Hypothalamus (tissue), 51 donors: ENCODE results near the gene SERGEF.
A peak's percentile ranks its signal among the peaks of the same experiment; 100 is the strongest.
"Not testable (repeated sequence)": the region's sequence is repeated elsewhere in the genome, so short reads cannot be mapped to it uniquely, and the experiment has no call there.

Experiments
- DNase-seq, 51 donors: peaks; one replicate each; lab custom pipeline; 2025; lab: John Stamatoyannopoulos, UW

SERGEF gene

DNA sequence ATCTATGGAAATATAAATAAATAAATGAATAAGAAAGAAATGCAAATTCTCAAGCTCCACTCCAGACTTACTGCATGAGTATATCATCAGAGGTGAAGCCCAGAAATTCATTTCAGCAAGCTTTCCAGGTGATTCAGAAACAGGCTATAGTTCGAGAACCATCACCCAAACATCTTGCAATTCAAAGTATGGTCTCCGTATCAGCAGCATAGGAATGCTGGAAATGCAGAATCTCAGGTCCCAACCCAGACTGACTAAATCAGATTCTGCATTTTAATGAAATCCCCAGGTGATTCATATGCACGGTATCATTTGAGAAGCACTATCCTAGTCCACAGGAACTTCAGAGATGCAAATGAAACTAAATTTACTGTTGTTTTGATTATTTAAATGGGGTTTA is 95.3 kb downstream of the SERGEF start:
- DNase-seq: no peak

DNA sequence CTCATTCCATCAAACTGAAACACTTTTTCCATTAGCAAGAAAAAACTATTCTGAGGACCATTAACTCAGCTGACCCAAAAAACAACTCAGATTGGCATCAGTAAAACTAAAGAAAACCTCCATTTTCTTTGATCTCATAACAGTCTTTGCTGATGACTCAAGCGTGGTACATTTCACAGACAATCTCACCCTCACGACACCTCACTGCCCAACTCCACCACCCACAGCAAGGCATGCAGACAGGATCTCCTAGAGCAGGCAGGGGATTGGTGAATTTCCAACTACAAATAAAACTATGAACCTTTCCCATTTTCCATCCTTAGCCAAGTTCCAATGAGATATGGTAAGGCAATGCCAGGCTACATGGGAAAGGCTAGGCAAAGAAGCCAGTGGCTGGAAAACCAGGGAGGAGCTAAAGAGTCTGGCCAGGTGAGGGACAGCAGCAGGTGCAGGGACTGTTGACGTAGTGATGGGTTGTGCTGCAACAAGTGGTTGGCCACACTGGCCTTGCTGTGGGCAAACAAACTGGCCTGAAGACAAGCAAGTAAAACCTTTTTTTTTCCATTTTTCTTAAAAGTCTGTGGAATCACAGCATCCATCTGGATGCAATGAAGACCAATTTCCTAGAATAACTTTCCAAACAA is 97.2 kb downstream of the SERGEF start:
- DNase-seq: no peak

DNA sequence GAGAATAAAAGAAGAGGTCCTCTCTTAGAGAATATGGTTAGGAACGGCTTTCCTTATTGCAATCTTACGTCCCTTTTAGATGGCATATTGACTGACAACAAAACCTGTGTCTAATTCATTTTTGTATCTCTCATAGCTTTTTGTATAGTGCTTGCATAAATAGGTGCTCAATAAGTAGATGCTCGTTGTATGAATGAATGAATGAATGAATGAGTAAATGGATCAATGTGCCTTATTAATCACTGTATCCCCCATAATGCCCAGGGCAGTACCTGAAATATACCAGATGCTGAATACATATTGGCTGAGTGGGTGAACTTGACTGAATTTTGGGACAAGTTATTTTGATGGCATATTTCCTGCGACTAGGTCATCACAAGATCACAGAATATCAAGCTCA is 97.9 kb downstream of the SERGEF start:
- DNase-seq: no peak

DNA sequence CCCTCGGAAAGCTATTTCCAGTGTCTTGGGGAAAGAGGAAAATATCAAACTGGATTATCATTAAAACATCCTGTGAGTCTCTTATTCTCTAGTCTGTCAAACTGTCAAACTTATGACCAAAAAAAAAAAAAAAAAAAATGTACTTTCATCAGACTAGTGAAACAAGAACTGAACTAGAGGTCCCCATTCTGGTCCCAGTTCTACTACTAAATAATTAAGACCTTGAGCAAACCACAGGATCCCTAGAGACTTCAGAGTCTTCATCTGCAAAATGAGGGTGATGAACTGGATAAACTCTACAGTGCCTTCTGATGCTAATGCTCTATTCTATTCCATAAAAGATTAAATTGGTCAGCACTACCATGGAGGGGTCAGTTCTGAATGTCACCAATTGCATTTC is 105.8 kb downstream of the SERGEF start:
- no peak for DNase-seq

DNA sequence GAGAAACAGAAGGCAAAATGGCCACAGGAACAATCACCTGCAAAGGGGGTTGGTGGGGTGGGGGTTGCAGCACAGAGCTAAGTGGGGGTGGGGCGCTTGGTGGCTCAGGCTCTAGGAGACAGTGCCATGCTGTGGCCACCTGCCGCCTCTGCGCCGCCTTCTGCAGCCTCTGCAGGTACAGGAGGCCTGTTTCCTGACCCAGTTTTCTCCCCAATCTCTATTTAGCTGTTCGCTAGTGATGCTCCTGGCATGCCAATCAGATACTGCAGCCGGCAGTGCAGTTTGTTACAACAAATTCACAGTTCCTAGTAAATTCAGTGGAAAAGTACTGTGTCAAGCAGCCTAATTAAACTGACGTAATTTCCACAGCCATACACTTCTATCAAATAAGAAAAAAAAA is 106.4 kb downstream of the SERGEF start:
- peak in 30 of 51 donors; percentile 3 to 65 (median 32) for DNase-seq

DNA sequence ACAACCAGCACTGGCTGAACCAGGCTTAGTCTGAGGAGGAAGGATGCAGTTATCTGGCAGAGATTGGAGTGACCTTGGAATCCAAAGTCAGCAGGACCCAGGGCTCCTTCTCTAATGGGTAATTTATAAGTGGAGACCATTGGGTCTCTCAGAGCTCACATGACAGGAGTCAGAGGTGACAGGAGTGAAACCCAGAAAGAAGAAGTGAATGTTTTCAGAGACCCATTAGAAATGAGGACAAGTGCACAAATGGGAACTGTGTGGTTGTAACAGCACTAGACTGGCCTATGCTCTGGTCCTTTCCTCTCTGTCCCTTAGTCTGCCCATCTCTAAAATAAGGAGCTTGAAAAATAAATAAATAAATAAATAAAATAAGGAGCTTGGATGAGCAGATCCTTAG is 107.4 kb downstream of the SERGEF start:
- DNase-seq: no peak

DNA sequence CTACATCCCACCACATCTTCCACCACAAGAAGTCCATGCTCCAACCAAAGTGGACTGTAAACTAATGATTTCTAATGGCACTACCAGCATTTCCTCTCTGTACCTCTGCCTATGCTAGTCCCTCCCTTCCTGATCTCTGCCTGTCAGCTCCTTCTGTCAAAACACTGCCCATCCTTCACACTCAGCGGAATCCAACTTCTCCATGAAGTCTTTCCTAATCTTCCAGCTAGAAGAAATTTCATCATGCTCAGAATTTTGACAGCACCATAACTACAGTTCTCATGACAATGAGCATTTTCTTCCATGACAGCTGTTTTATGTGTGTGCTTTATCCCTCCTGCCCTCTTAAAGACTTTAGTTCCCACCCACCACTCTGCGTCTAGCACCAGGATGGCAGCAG is 111.4 kb downstream of the SERGEF start:
- no peak for DNase-seq

DNA sequence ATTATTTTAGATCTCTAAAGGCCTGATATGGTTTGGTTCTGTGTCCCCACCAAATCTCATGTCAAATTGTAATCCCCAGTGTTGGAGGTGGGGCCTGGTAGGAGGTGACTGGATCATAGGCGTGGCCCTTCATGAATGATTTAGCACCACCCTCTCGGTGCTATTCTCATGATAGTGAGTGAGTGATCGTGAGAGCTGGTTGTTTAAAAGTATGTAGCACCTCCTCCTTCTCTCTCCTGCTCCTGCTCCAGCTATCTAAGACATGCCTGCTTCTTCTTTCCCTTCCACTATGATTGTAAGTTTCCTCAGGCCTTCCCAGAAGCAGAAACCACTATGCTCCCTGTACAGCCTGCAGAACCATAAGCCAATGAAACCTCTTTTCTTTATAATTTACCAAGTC is 114.1 kb downstream of the SERGEF start:
- DNase-seq: no peak

DNA sequence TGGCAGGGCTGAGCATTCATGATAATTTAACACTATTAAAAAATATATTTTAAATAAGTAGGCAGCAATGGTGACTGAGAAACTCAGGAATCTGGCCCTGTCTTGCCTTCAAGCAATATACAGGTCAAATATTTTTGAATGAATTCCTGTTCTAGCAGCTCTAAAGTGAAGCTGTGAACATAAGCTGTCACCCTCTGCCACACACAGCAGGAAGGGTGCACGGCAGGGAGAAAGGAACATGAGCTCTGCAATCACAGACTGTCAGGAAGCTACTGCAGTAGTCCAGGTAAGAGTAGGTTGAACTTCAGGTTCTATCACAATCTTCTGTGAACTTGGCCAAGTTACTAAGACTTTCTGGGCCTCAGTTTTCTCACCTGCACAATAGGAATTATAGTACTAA is 114.8 kb downstream of the SERGEF start:
- no peak for DNase-seq

DNA sequence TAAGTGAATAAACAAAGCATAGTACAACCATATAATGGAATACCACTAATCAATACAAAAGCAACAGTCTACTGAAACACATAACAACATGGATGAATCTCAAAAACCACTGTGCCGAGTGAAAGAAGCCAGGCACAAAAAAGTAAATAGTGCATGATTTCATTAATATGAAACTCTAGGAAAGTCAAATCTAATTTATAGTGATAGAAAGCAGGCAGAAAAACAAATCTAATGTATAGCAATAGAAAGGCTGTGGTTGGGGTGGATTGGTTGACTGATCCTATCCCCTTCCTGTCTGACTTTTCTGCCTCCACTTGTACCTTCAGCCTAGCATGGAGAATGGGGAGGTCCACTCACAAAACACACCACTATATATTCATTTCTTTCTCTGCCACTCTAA is 115.4 kb downstream of the SERGEF start:
- no peak for DNase-seq

DNA sequence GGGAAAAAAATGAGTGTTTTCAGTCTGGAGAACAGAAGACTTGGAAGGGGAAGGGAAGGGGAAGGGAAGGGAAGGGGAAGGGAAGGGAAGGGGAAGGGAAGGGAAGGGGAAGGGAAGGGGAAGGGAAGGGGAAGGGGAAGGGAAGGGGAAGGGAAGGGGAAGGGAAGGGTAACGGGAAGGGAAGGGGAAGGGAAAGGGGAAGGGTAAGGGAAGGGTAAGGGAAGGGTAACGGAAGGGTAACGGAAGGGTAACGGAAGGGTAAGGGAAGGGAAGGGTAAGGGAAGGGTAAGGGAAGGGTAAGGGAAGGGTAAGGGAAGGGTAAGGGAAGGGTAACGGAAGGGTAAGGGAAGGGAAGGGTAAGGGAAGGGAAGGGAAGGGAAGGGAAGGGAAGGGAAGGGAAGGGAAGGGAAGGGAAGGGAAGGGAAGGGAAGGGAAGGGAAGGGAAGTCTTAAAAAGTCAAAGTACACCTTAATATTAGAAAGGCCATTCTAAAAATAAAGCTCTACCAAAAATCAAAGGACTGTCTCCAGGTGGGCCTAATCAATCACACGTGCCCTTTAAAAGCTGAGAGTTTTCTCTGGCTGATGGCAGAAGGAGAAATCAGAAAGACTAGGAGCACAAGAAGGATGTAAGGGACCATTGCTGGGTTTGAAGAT is 116.2 kb downstream of the SERGEF start:
- DNase-seq: not testable (repeated sequence)

DNA sequence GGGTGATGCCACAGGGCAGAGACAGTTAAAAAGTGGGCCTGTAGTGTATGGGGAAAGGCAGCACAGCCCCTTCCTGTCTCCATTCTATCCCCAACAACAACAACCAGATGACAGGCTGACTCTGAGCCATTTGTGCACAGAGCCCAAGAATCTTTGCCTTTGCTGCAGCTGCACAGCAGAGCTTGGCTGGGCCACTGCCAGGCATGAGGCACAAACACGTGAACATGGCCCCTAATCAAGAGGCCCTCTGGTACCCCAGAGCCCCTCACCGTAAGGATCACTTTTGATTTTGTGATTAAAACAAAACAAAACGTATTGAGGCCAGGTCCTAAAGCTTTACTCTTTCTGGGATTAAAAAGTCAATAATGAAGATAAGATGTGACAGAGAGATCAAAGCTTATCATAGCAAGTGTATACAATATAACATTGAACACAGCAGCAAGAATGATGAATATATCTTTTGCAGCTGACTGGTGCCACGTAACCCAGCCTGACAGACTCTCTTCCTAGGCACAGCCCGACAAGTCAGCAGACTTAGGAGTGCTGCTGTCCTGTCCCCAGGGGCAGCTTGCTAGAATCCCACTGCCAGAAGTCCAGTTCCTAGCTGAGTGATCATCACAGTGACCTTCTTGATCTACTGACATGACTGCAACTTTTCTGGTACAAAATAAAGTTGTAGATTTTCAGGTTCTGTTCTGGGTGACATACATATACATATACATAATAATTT is 117.8 kb downstream of the SERGEF start:
- DNase-seq: peak in 30 of 51 donors; percentile 4 to 61 (median 32)

DNA sequence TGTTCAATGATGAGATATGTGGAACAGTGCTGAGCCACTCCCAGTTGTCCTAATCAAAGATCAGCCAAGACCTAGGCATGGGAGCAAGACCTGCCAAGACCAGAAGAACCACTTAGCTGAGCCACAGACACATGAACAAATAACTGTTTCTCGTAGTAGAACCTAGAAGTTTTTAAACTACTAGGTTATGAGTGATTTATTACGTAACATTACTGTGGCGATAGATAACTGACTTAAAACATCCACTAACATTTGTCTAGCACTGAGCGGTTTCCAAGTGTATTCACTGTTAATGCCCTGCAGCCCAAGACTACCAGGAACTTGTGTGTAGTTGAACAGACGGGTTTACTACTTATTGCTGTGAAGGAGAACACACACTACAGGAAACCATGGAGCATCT is 120.4 kb downstream of the SERGEF start:
- DNase-seq: no peak

DNA sequence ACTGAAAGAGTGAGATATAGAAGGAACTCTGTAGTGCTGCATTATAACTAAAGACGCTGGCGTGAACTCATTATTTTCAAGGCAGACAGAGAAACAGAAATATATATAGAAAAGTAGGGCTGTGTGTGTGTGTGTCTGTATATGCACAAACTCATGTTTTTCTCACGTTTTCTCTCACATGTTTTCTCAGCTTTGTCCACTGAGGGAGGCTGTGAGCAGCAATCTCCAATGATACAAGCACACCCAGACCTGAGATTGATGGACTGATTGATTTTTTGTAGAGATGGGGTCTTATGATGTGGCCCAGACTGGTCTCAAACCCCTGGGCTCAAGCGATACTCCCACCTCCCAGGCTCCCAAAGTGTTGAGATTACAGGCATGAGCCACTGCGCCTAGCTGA is 122.5 kb downstream of the SERGEF start:
- DNase-seq: no peak

DNA sequence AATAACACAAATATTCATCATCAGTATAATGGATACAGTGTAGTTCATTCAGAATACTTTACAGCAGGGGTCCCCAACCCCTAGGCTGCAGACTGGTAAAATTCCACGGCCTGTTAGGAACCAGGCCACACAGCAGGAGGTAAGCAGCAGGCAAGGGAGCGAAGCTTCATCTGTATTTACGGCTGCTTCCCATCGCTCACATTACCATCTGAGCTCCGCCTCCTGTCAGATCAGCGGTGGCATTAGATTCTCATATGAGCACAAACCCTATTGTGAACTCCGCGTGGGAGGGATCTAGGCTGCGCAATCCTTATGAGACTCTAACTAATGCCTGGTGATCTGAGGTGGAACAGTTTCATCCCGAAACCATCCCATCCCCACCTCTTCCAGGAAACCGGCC is 125.1 kb downstream of the SERGEF start:
- DNase-seq: no peak

DNA sequence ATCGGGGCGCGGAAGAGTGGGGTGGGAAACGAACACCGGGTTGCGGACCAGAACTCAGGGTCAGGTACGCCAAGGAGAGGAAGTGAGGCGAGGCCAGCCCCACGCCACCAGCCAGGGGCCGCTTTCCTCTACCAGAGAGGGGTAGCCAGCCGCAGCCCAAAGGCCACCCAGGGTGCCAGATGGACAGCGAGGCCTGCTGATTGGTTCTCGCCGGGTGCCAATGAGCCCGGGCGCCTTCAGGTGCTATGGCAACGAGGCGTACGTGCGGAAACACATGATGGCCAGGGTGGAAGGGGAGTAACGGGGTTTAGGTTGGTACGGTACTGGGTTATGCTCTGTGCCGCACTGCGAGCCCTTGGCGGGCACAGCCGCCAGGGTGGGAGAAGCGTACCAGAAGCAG is 128.9 kb downstream of the SERGEF start:
- DNase-seq: no peak

DNA sequence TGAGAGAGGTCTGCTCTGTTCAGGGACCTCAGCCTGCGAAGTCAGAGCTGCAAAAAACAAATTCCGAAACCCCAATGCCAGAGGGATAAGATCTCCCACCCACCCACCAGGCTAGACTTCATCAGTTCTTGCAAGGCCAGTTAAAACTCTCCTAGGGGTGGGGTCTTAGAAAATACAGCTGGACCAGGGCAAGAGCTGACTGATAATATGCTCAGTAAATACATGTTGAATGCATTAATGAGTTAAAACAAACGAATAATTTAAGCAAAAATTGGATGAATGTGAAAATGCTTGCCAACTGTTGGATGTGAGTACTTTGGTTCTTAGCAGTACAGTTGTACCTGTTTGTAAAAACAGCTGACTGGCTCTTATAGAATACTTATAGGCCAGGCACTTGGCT is 129.8 kb downstream of the SERGEF start:
- DNase-seq: no peak

DNA sequence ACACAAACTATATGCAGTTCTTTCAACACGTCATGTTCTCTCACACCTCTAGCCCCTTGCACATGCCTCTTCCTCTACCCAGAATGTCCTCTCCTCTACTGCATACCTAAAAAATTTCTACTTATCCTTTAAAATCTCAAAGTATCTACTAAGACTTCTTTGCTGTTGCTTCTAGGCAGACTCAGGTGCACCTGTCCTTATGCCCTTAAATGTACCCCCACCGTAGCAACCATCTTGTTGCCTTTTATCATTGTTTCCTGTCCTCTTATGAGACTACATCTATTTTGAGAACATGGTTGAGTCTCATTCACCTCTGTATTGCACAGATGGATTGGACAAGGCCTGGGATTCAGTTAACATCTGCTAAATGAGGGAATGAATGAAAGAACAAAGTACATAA is 134.1 kb downstream of the SERGEF start:
- DNase-seq: no peak

DNA sequence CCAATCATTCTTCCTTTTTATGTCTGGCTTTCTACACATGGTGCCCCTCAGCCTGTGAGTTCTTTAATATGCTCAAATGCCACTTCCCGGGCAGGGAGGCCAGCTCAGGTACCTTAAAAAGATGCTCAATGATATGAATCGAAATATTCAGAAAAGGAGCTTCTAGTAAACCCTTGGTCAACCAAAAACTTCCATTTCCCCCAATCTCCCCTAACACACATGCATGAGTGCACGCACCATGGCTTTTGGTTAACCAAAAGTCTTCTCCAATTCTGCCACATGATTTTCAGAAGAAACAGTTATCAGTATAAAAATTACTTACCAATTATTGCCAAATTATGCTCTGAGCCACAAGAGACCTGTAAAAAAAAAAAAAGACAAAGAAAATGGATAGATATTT is 135.0 kb downstream of the SERGEF start:
- DNase-seq: no peak

DNA sequence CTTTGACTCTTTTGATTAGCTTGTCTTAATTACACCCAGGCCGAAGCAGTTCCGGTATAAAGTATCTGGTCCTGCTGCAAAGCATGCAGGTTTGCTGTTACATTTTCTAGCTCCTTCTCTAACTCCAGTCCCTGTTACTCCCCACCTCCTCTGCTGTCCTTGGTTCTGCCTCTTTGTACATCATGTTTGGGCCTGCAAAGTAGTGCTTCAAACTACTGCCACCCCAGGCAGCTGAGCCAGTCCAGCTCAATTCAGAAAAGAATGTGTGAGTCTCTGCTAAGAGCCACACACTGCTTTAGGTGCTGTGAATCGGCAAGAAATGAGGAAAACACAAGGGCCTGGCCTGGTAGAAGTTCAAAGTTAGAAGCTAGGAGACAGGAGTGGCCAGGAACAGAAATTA is 136.0 kb downstream of the SERGEF start:
- DNase-seq: no peak

DNA sequence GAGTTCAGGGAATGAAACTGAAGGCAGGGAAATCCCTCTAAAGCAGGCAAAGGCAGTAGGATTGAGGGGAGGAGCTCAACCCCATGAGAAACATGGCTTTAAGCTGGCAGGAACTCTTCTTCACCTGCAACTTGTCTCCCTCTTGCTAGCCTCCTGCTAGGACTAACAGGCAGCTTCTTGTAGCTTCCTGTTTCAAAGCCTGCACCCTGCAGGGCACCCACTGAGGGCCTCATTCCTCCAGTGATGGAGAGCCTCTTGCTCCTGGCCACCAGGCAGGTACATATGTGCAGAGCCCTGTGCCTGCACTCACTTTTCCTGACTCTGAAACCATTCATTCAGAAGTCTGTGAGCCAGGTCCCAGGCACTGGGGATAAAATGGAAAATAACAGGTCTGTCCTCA is 137.0 kb downstream of the SERGEF start:
- no peak for DNase-seq

DNA sequence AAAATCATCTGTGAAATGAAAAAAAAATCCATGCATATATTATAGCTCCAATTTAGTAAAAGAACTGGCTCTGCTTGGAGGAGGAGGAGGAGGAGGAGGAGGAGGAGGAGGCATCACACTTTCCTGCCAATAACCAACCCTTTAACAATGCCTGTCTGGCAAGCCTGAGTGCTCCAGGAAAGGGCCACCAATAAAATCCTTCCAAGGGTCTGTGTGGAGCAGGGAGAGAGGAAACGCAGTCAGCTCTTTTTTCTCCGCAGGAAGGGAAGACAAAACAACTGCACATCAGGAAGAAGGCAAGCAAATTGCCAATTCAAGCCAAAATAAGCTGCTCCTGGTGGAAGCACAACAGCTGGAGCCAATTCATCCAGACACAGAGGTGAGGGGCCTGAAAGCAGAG is 139.3 kb downstream of the SERGEF start:
- peak in 11 of 51 donors; percentile 9 to 49 (median 23) for DNase-seq
